ENCODE results near the gene CADM2.

CADM2 gene

GRCh38 chr3:85007195-85008094, 48.7 kb downstream of the CADM2 start:
- H3K4me3 ChIP-seq (ENCODE audit: control insufficient read depth, low read depth, low read length) = no peak overlapping the region
- no peak for DNase-seq (ENCODE audit: low read depth)
- no peak for TF ChIP-seq CTCF (conservative IDR thresholded peaks at IDR 0.05; ENCODE audit: control insufficient read depth, insufficient read depth, low read depth, low read length)

GRCh38 chr3:85020828-85021227, 62.0 kb downstream of the CADM2 start:
- no peak overlapping the region for H3K4me3 ChIP-seq (ENCODE audit: control insufficient read depth, low read depth, low read length)
- no peak for TF ChIP-seq CTCF (conservative IDR thresholded peaks at IDR 0.05; ENCODE audit: control insufficient read depth, insufficient read depth, low read depth, low read length)
- no peak for DNase-seq (ENCODE audit: low read depth)

- DNase-seq (ENCODE audit: low read depth) = no peak
- TF ChIP-seq CTCF (conservative IDR thresholded peaks at IDR 0.05; ENCODE audit: control insufficient read depth, insufficient read depth, low read depth, low read length) = no peak
- H3K4me3 ChIP-seq (ENCODE audit: control insufficient read depth, low read depth, low read length) = no peak overlapping the region
These were observed 71.3 kb downstream of the CADM2 start for GRCh38 chr3:85030052-85030451.

GRCh38 chr3:85037203-85037602, 78.4 kb downstream of the CADM2 start:
- H3K4me3 ChIP-seq (ENCODE audit: control insufficient read depth, low read depth, low read length) = no peak overlapping the region
- TF ChIP-seq CTCF (conservative IDR thresholded peaks at IDR 0.05; ENCODE audit: control insufficient read depth, insufficient read depth, low read depth, low read length) = no peak
- DNase-seq (ENCODE audit: low read depth) = no peak

- H3K4me3 ChIP-seq (ENCODE audit: control insufficient read depth, low read depth, low read length) = no peak overlapping the region
- no peak for DNase-seq (ENCODE audit: low read depth)
- no peak for TF ChIP-seq CTCF (conservative IDR thresholded peaks at IDR 0.05; ENCODE audit: control insufficient read depth, insufficient read depth, low read depth, low read length)
These were observed 82.2 kb downstream of the CADM2 start for GRCh38 chr3:85041001-85041400.

- DNase-seq (ENCODE audit: low read depth) = no peak
- no peak overlapping the region for H3K4me3 ChIP-seq (ENCODE audit: control insufficient read depth, low read depth, low read length)
- TF ChIP-seq CTCF (conservative IDR thresholded peaks at IDR 0.05; ENCODE audit: control insufficient read depth, insufficient read depth, low read depth, low read length) = no peak
These were observed 82.8 kb downstream of the CADM2 start for GRCh38 chr3:85041562-85042055.

All from fibroblast of mammary gland (primary cell).